Astrocyte (in vitro differentiated cells and primary cell): Measurements from ENCODE around the gene BRSK1.

Source experiments
- CTCF ChIP-seq: IDR thresholded peaks from 2 replicates; pipeline ENCODE4 v1.5.1; 2011; ENCODE audit warnings: low read depth, mild to moderate bottlenecking, inconsistent platforms, low read length, moderate library complexity; ENCODE audit not compliant: insufficient read depth
- EZH2 ChIP-seq: IDR thresholded peaks from 2 replicates; pipeline ENCODE4 v1.6.1; 2012; ENCODE audit warnings: mild to moderate bottlenecking, low read length, inconsistent platforms; ENCODE audit not compliant: insufficient read depth

- TF ChIP-seq CTCF (no peak), EZH2 (no peak)
Observed at GRCh38 chr19:55347442-55348009, 63.7 kb downstream of the BRSK1 start.
